HEK293T (cell line): Measurements from ENCODE around the gene INSC.

Experiments used
- ARNT ChIP-seq: fragments of 450-650 bp; IDR thresholded peaks from 2 replicates; pipeline ENCODE4 v1.6.1; 2017; ENCODE audit warnings: mild to moderate bottlenecking
- BHLHE40 ChIP-seq: fragments of 450-650 bp; IDR thresholded peaks from 2 replicates; pipeline ENCODE4 v1.6.1; 2016; ENCODE audit warnings: mild to moderate bottlenecking, moderate library complexity, borderline replicate concordance
- CTBP1 ChIP-seq: fragments of 450-650 bp; IDR thresholded peaks from 2 replicates; pipeline ENCODE4 v1.6.1; 2016; ENCODE audit warnings: borderline replicate concordance
- ELF4 ChIP-seq: fragments of 450-650 bp; IDR thresholded peaks from 2 replicates; pipeline ENCODE4 v1.6.1; 2017; ENCODE audit warnings: antibody characterized with exemption
- FOXA1 ChIP-seq: fragments of 450-650 bp; IDR thresholded peaks from 2 replicates; pipeline ENCODE4 v1.6.1; 2016; ENCODE audit warnings: mild to moderate bottlenecking
- FOXK2 ChIP-seq: fragments of 450-650 bp; IDR thresholded peaks from 2 replicates; pipeline ENCODE4 v1.6.1; 2016; ENCODE audit warnings: mild to moderate bottlenecking
- FOXM1 ChIP-seq: fragments of 450-650 bp; IDR thresholded peaks from 2 replicates; pipeline ENCODE4 v1.6.1; 2017; ENCODE audit warnings: mild to moderate bottlenecking, borderline replicate concordance
- HDGF ChIP-seq: fragments of 450-650 bp; IDR thresholded peaks from 2 replicates; pipeline ENCODE4 v1.6.1; 2017; ENCODE audit warnings: antibody characterized with exemption, borderline replicate concordance
- L3MBTL2 ChIP-seq: fragments of 450-650 bp; conservative IDR thresholded peaks from 2 replicates; pipeline ENCODE4 v1.6.1; 2016; ENCODE audit warnings: mild to moderate bottlenecking
- NFRKB ChIP-seq: fragments of 450-650 bp; IDR thresholded peaks from 2 replicates; pipeline ENCODE4 v1.6.1; 2016; ENCODE audit warnings: mild to moderate bottlenecking, moderate library complexity
- SP1 ChIP-seq: fragments of 450-650 bp; IDR thresholded peaks from 2 replicates; pipeline ENCODE4 v1.6.1; 2017
- SUZ12 ChIP-seq: fragments of 450-650 bp; IDR thresholded peaks from 2 replicates; pipeline ENCODE4 v1.6.1; 2016; ENCODE audit warnings: mild to moderate bottlenecking
- TARDBP ChIP-seq: fragments of 450-650 bp; IDR thresholded peaks from 2 replicates; pipeline ENCODE4 v1.6.1; 2016
- ZNF384 ChIP-seq: fragments of 450-650 bp; IDR thresholded peaks from 2 replicates; pipeline ENCODE4 v1.6.1; 2016

DNA sequence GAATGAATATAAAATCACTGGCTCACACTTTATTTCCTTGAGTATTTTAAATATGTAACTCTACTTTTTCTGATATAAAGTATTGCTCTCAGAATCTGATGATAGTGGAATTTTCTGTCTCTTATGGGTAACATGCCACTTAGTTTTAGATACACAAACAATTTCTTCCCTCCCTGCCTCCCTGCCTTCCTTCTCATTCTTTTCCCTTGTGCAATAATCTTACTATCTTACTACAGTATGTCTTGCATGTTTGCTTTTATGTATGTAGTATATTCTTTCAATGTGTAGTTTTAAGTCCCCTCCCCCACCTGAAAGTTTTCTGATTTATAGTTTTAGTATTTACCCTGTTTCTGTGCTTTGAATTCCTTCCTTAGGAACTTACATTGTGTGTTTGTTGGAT is 48.4 kb downstream of the INSC start:
- TF ChIP-seq FOXM1 (no peak), FOXK2 (no peak), SP1 (no peak), ELF4 (no peak), ZNF384 (no peak), FOXA1 (no peak), HDGF (no peak), BHLHE40 (no peak), NFRKB (no peak), SUZ12 (no peak), ARNT (no peak), L3MBTL2 (no peak), CTBP1 (no peak), TARDBP (no peak)
